GM23248 (cell line): ENCODE results near the gene MTMR2. TPM values are rescaled to one million over a fixed set of nuclear protein-coding genes. Genes with fewer than 3 reads are reported as not detected.

Source experiments
- DNase-seq: peaks from one replicate; pipeline ENCODE4 v3.0.0-alpha.2; 2015
- H2AFZ ChIP-seq: fragments of 200-600 bp; sonication (generic); 2 replicates; pipeline ENCODE4 v1.6.1; 2016; ENCODE audit warnings: antibody characterized with exemption
- H3F3A ChIP-seq: fragments of 200-600 bp; sonication (generic); 2 replicates; pipeline ENCODE4 v1.6.1; 2016; ENCODE audit warnings: mild to moderate bottlenecking, antibody characterized with exemption, mixed run types; ENCODE audit not compliant: insufficient read depth
- H3K27ac ChIP-seq: fragments of 200-600 bp; sonication (generic); 2 replicates; pipeline ENCODE4 v1.5.1; 2016; ENCODE audit warnings: mild to moderate bottlenecking
- H3K27me3 ChIP-seq: fragments of 200-600 bp; sonication (generic); replicated peaks from 2 replicates; pipeline ENCODE4 v1.6.1; 2016; ENCODE audit warnings: mild to moderate bottlenecking; ENCODE audit not compliant: insufficient read depth
- H3K36me3 ChIP-seq: fragments of 200-600 bp; sonication (generic); 2 replicates; pipeline ENCODE4 v1.6.1; 2016; ENCODE audit warnings: low read depth, mild to moderate bottlenecking
- H3K4me1 ChIP-seq: fragments of 200-600 bp; sonication (generic); 2 replicates; pipeline ENCODE4 v1.6.1; 2016; ENCODE audit warnings: mild to moderate bottlenecking; ENCODE audit not compliant: insufficient read depth
- H3K4me2 ChIP-seq: fragments of 200-600 bp; sonication (generic); one replicate; pipeline ENCODE4 v1.6.1; 2016; ENCODE audit warnings: mild to moderate bottlenecking; ENCODE audit not compliant: unreplicated experiment
- H3K4me3 ChIP-seq: fragments of 200-600 bp; sonication (generic); 2 replicates; pipeline ENCODE4 v1.5.1; 2016; ENCODE audit warnings: mild to moderate bottlenecking
- H3K79me2 ChIP-seq: fragments of 200-600 bp; sonication (generic); 2 replicates; pipeline ENCODE4 v1.6.1; 2016; ENCODE audit warnings: mild to moderate bottlenecking; ENCODE audit not compliant: insufficient read depth
- H3K9ac ChIP-seq: fragments of 200-600 bp; sonication (generic); 2 replicates; pipeline ENCODE4 v1.6.1; 2016; ENCODE audit warnings: mild to moderate bottlenecking
- H3K9me2 ChIP-seq: fragments of 200-600 bp; sonication (generic); 2 replicates; pipeline ENCODE4 v1.6.1; 2016; ENCODE audit warnings: mixed run types, mild to moderate bottlenecking, moderate library complexity; ENCODE audit not compliant: insufficient read depth
- H3K9me3 ChIP-seq: fragments of 200-600 bp; sonication (generic); one replicate; pipeline ENCODE4 v1.6.1; 2017; ENCODE audit warnings: low read depth
- H4K20me1 ChIP-seq: fragments of 200-600 bp; sonication (generic); 2 replicates; pipeline ENCODE4 v1.6.0; 2016; ENCODE audit not compliant: insufficient read depth
- EZH2 ChIP-seq: fragments of 200-600 bp; sonication (generic); IDR thresholded peaks from 2 replicates; pipeline ENCODE4 v1.6.1; 2018; ENCODE audit warnings: antibody characterized with exemption, mild to moderate bottlenecking; ENCODE audit not compliant: insufficient read depth, poor library complexity, severe bottlenecking
- EZH2phosphoT487 ChIP-seq: fragments of 200-600 bp; sonication (generic); IDR thresholded peaks from 2 replicates; pipeline ENCODE4 v1.6.1; 2018; ENCODE audit warnings: antibody characterized with exemption, moderate library complexity, mild to moderate bottlenecking, low read depth; ENCODE audit not compliant: insufficient read depth
- WGBS, 2 experiments: methylation state at CpG; one replicate each; pipeline ENCODE4 v1.1.6; 2015 to 2017; ENCODE audit warnings: low lambda C conversion rate in 2 of 2, low coverage in 1 of 2; ENCODE audit errors: missing lambda C conversion rate in 2 of 2; 5-methylcytosine and 5-hydroxymethylcytosine counted together
- in situ Hi-C: fragments of 300-500 bp; cut with MboI; formaldehyde crosslinking; loops from 2 replicates; pipeline ENCODE4 v1.15.0; 2020
- polyA plus RNA-seq: library from polyadenylated mRNA; unstranded; fragments of >200 nt; fragmentation: Nextera tagmentation; extraction: Ambion mirVana; gene quantifications from 2 replicates; pipeline ENCODE4 v1.2.1, GENCODE V29; 2016
- total RNA-seq: library from RNA; depleted of rRNA; stranded (reverse); fragments of >200 nt; shearing (Covaris generic); gene quantifications from 2 replicates; pipeline ENCODE4 v1.2.3, GENCODE V29; 2014

The MTMR2 gene
- total and polyA plus RNA-seq, 2 experiments from 2014 or later = 32.4 to 42.1 TPM

DNA sequence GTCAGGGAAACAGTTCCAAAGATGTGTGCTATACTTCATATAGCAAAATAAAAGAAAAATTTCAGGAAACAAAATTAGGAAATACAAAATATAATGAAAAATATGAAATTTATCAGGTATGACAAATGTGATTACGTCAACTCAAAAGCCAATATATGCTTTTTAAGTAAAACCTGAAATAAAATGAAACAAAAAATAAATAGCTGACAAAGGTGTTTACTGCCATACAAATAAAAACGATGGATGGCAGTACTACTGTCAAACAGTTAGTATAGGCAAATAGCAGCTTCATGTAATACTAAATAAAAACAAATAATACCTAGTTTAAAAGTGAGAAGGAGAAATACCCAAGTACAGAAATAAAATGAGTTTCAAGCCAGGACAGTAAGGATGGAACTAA lies 119.9 kb downstream of the MTMR2 start:
- WGBS, 2 experiments = 94 to 98% methylated on average over 2 of the region's 2 CpGs
- H3K36me3 ChIP-seq = peaks cover 14% of the 10 kb centered on the region
- H4K20me1 ChIP-seq = no peaks in the 10 kb centered on the region
- no peak overlapping the region for H3K4me3 ChIP-seq
- no peak overlapping the region for H3K4me2 ChIP-seq
- TF ChIP-seq EZH2phosphoT487 (no peak), EZH2 (no peak)
- H3K27ac ChIP-seq = no peak overlapping the region
- H3K79me2 ChIP-seq = peaks cover 3% of the 10 kb centered on the region; the same call in 1 of the 2 replicates
- H2AFZ ChIP-seq = no peak overlapping the region
- H3K27me3 ChIP-seq = no peaks in the 10 kb centered on the region
- H3F3A ChIP-seq = no peaks in the 10 kb centered on the region
- in situ Hi-C loops = no loop called here
- no peaks in the 10 kb centered on the region for H3K9me3 ChIP-seq
- H3K4me1 ChIP-seq = no peaks in the 10 kb centered on the region
- DNase-seq = no peak
- no peaks in the 10 kb centered on the region for H3K9me2 ChIP-seq
- no peak overlapping the region for H3K9ac ChIP-seq

DNA sequence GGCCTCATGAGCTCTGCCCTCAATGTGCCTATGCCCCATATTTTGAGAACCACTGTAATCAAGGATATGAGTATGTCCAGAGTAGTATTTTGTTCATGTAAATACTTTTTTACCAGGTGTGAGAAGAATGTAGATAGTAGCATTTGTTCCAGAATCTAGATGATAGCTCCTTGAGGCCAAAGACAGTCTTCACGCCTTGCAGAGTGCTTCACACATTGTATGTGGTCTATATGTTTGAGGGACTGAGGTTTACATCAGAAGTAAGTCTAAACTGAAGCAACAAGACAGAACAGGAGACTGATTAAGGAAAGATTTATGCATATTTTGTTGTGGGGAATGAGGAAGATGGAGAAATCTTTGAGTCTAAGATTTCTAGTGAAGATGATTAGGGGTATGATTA lies 121.1 kb downstream of the MTMR2 start:
- Histone ChIP-seq H3F3A (no peaks in the 10 kb centered on the region), H4K20me1 (no peaks in the 10 kb centered on the region), H3K27me3 (no peaks in the 10 kb centered on the region), H3K4me1 (no peaks in the 10 kb centered on the region), H3K4me3 (no peak overlapping the region), H3K27ac (no peak overlapping the region), H3K9ac (no peak overlapping the region), H3K79me2 (peaks cover 12% of the 10 kb centered on the region), H2AFZ (no peak overlapping the region), H3K9me3 (no peaks in the 10 kb centered on the region), H3K36me3 (peaks cover 14% of the 10 kb centered on the region), H3K4me2 (no peak overlapping the region), H3K9me2 (no peaks in the 10 kb centered on the region)
- WGBS, 2 experiments = 97 to 100% methylated on average over 1 of the region's 1 CpG
- in situ Hi-C loops = no loop called here
- TF ChIP-seq EZH2 (no peak), EZH2phosphoT487 (no peak)
- no peak for DNase-seq

DNA sequence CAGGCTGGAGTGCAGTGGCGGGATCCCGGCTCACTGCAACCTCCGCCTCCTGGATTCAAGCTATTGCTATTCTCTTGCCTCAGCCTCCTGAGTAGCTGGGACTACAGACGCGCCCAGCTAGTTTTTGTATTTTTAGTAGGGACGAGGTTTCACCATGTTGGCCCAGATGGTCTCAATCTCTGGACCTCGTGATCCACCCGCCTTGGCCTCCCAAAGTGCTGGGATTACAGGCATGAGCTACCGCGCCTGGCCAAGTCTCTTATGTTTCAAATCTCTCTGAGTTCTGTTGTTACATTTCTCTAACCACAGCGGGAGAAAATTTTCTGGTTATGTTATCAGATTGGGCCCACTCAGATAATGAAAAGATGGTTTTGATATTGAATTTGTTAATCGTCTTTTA lies 123.5 kb downstream of the MTMR2 start:
- Histone ChIP-seq H3K36me3 (peaks cover 14% of the 10 kb centered on the region), H3K27me3 (no peaks in the 10 kb centered on the region), H3K4me2 (no peak overlapping the region), H3K79me2 (peaks cover 34% of the 10 kb centered on the region), H3K9me3 (no peaks in the 10 kb centered on the region), H4K20me1 (no peaks in the 10 kb centered on the region), H3K9ac (no peak overlapping the region), H3K27ac (no peak overlapping the region), H3K4me3 (no peak overlapping the region), H3F3A (no peaks in the 10 kb centered on the region), H3K4me1 (no peaks in the 10 kb centered on the region), H2AFZ (no peak overlapping the region), H3K9me2 (no peaks in the 10 kb centered on the region)
- TF ChIP-seq EZH2 (no peak), EZH2phosphoT487 (no peak)
- DNase-seq = no peak
- WGBS, 2 experiments = 96 to 97% methylated on average over 12 of the region's 12 CpGs
- in situ Hi-C loops = no loop called here

DNA sequence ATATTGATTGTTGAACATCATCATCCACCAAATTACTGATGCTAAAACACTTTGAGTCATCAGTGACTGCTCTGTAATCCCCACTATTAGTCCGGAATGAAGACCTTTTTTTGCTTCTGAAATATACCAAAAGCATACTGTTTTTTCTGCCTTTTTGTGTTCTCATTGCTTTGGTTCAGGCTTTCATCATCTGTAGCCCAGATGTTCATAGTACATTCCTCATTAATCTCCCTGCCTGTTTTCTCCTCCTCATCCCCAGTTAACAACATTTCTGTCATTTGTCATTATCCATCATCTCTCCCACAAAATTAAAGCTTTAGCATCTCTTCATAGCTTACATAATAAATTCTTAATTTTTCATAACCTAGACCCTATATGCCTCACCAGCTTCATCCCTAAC lies 124.4 kb downstream of the MTMR2 start:
- in situ Hi-C loops = no loop called here
- H3K9me3 ChIP-seq = no peaks in the 10 kb centered on the region
- no peaks in the 10 kb centered on the region for H3F3A ChIP-seq
- DNase-seq = no peak
- H3K4me3 ChIP-seq = no peak overlapping the region
- H3K4me1 ChIP-seq = no peaks in the 10 kb centered on the region
- no peaks in the 10 kb centered on the region for H4K20me1 ChIP-seq
- H3K79me2 ChIP-seq = peaks cover 43% of the 10 kb centered on the region
- H3K9me2 ChIP-seq = no peaks in the 10 kb centered on the region
- H3K4me2 ChIP-seq = no peak overlapping the region
- WGBS, 2 experiments = 83 to 86% methylated on average over 1 of the region's 1 CpG
- H2AFZ ChIP-seq = no peak overlapping the region
- TF ChIP-seq EZH2phosphoT487 (no peak), EZH2 (no peak)
- no peak overlapping the region for H3K27ac ChIP-seq
- H3K27me3 ChIP-seq = no peaks in the 10 kb centered on the region
- no peak overlapping the region for H3K9ac ChIP-seq
- H3K36me3 ChIP-seq = peaks cover 14% of the 10 kb centered on the region

DNA sequence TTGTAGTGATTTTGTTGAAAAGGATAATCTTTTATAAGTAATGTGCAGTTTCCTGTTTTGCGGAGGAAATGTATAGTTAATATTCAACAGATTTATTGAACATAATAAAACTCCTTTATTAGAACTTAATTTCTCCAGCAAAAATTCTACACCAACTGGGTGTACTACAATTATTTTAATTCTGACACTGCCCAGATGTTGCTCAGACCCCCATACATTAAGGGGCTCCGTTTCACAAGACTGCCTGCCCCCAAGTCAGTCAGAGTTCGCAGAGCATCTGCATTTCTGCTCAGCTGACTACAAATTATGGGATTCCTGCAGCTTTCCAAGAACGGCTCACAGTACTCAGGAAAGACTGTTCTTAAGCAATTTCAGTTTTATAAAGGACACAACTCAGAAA lies 127.4 kb downstream of the MTMR2 start:
- no peaks in the 10 kb centered on the region for H3K9me2 ChIP-seq
- no peak overlapping the region for H3K4me2 ChIP-seq
- H2AFZ ChIP-seq = no peak overlapping the region
- no peak overlapping the region for H3K27ac ChIP-seq
- no peak for DNase-seq
- no peaks in the 10 kb centered on the region for H4K20me1 ChIP-seq
- in situ Hi-C loops = no loop called here
- WGBS, 2 experiments = 90 to 91% methylated on average over 4 of the region's 4 CpGs
- no peak overlapping the region for H3K9ac ChIP-seq
- peaks cover 74% of the 10 kb centered on the region for H3K79me2 ChIP-seq
- H3K9me3 ChIP-seq = no peaks in the 10 kb centered on the region
- peaks cover 14% of the 10 kb centered on the region for H3K36me3 ChIP-seq
- H3K4me3 ChIP-seq = no peak overlapping the region
- H3F3A ChIP-seq = no peaks in the 10 kb centered on the region; the same call in 1 of the 2 replicates
- no peaks in the 10 kb centered on the region for H3K27me3 ChIP-seq
- TF ChIP-seq EZH2phosphoT487 (no peak), EZH2 (no peak)
- H3K4me1 ChIP-seq = peaks cover 2% of the 10 kb centered on the region; the same call in 1 of the 2 replicates
